Epithelial cell of proximal tubule (primary cell): ENCODE measurements around the gene PPEF2. TPM values are rescaled to one million over a fixed set of nuclear protein-coding genes. Genes with fewer than 3 reads are reported as not detected.

ENCODE experiments used
- DNase-seq: peaks from one replicate; pipeline ENCODE4 v3.0.0-alpha.2; 2011; ENCODE audit warnings: low read depth
- H3K4me3 ChIP-seq: 2 replicates; pipeline ENCODE4 v1.5.1; 2011; ENCODE audit warnings: low read depth, mild to moderate bottlenecking, low read length
- CTCF ChIP-seq: conservative IDR thresholded peaks from 2 replicates; pipeline ENCODE4 v1.5.1; 2012; ENCODE audit warnings: low read depth, mild to moderate bottlenecking, low read length
- total RNA-seq: library from RNA; depleted of rRNA; stranded (reverse); fragments of >200 nt; gene quantifications from 2 replicates; pipeline ENCODE4 v1.2.3, GENCODE V29; 2015

Gene PPEF2
- total RNA-seq, 1 donor from 2014 or later = not detected

GRCh38 chr4:75822416-75822815 lies 79.8 kb downstream of the PPEF2 start:
- no peak overlapping the region for H3K4me3 ChIP-seq
- no peak for TF ChIP-seq CTCF
- DNase-seq = no peak

- no peak for TF ChIP-seq CTCF
- no peak for DNase-seq
- no peak overlapping the region for H3K4me3 ChIP-seq
Observed at GRCh38 chr4:75821966-75822365, 80.3 kb downstream of the PPEF2 start.

- DNase-seq = no peak
- no peak overlapping the region for H3K4me3 ChIP-seq
- TF ChIP-seq CTCF = no peak
Observed at GRCh38 chr4:75821216-75821615, 81.0 kb downstream of the PPEF2 start.

GRCh38 chr4:75820676-75821075 lies 81.6 kb downstream of the PPEF2 start:
- no peak overlapping the region for H3K4me3 ChIP-seq
- TF ChIP-seq CTCF = no peak
- DNase-seq = no peak

- no peak for TF ChIP-seq CTCF
- no peak for DNase-seq
- no peak overlapping the region for H3K4me3 ChIP-seq
Observed at GRCh38 chr4:75820197-75820596, 82.1 kb downstream of the PPEF2 start.

- DNase-seq = no peak
- H3K4me3 ChIP-seq = no peak overlapping the region
- TF ChIP-seq CTCF = no peak
Observed at GRCh38 chr4:75819121-75819520, 83.1 kb downstream of the PPEF2 start.

GRCh38 chr4:75817901-75818300 lies 84.4 kb downstream of the PPEF2 start:
- TF ChIP-seq CTCF = no peak
- DNase-seq = no peak
- no peak overlapping the region for H3K4me3 ChIP-seq

Other genes starting within 250 kb of the PPEF2 start
- 109 and 113 TPM in 2 replicates for gene G3BP2, start 229.0 kb downstream of the PPEF2 start, total RNA-seq
- gene USO1, start 177.9 kb downstream of the PPEF2 start, total RNA-seq = 46.0 and 57.8 TPM in 2 replicates
- gene NAAA, start 38.6 kb upstream of the PPEF2 start, total RNA-seq = 8.9 and 14.0 TPM in 2 replicates
- 24.2 and 35.5 TPM in 2 replicates for gene SDAD1, start 88.5 kb upstream of the PPEF2 start, total RNA-seq
- gene CXCL9, start 105.1 kb upstream of the PPEF2 start, total RNA-seq = not detected in 2 replicates
- 0.29 TPM in 1 of 2 replicates, not detected in the other for gene CXCL10, start 121.0 kb upstream of the PPEF2 start, total RNA-seq
- gene CXCL11, start 133.6 kb upstream of the PPEF2 start, total RNA-seq = 0.06 and 0.22 TPM in 2 replicates
- gene ART3, start 172.3 kb upstream of the PPEF2 start, total RNA-seq = not detected in 2 replicates
- 31.5 and 56.6 TPM in 2 replicates for gene NUP54, start 245.9 kb upstream of the PPEF2 start, total RNA-seq